ENCODE data around the gene FAM43A.

FAM43A gene

DNA sequence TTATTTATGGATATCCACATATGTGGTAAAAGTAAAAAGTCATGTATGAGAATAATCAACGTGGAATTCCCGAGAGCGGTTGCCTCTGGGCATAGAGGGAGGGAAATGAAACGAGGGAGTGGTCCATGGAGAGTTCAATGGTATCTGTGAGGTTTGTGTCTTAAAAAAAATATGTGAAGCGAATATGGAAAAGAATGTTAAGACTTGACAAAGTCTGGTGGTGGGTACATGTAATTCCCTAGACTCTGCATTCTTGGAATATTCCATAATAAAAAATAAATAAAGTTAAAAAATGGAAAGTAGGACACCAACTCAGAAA, 28.4 kb downstream of the FAM43A start:
- H3K4me1 ChIP-seq (ENCODE audit: insufficient read depth, low read length) = no peaks in the 10 kb centered on the region
- no peaks in the 10 kb centered on the region for H3K9me3 ChIP-seq (ENCODE audit: low read length)
- no peak overlapping the region for H3K9ac ChIP-seq (ENCODE audit: low read length)
- H3K36me3 ChIP-seq (ENCODE audit: insufficient read depth, low read length) = no peaks in the 10 kb centered on the region
- no peaks in the 10 kb centered on the region for H3K27me3 ChIP-seq (ENCODE audit: control insufficient read depth in 1 of 2, insufficient read depth in 2 of 2, low read length in 2 of 2)
- no peak overlapping the region for H3K4me3 ChIP-seq (ENCODE audit: low read depth in 1 of 2, low read length in 2 of 2)
- H3K27ac ChIP-seq (ENCODE audit: low read depth, low read length) = no peak overlapping the region

DNA sequence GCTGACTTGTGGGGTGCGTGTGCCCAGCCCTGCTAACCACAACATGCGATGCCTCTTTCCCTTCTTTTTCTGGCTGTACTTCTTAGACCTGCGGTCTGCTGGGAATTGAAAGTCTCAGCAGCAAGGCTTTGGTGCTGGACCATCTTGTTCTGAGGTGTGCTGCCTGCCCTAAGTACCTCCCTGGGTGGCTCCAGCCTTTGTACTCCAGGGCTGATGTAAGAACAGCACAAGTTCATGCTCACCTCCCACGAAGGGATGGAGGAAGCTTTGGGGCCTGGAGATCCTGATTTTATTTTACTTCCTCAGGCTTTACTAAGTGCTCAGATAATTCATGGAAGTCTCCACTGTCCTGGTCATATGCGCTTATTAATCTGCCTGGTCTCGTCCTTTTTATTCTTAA, 28.9 kb downstream of the FAM43A start:
- no peaks in the 10 kb centered on the region for H3K36me3 ChIP-seq (ENCODE audit: insufficient read depth, low read length)
- H3K27me3 ChIP-seq (ENCODE audit: control insufficient read depth in 1 of 2, insufficient read depth in 2 of 2, low read length in 2 of 2) = no peaks in the 10 kb centered on the region
- no peak overlapping the region for H3K27ac ChIP-seq (ENCODE audit: low read depth, low read length)
- no peak overlapping the region for H3K4me3 ChIP-seq (ENCODE audit: low read depth in 1 of 2, low read length in 2 of 2)
- H3K9ac ChIP-seq (ENCODE audit: low read length) = no peak overlapping the region
- no peaks in the 10 kb centered on the region for H3K4me1 ChIP-seq (ENCODE audit: insufficient read depth, low read length)
- H3K9me3 ChIP-seq (ENCODE audit: low read length) = no peaks in the 10 kb centered on the region

DNA sequence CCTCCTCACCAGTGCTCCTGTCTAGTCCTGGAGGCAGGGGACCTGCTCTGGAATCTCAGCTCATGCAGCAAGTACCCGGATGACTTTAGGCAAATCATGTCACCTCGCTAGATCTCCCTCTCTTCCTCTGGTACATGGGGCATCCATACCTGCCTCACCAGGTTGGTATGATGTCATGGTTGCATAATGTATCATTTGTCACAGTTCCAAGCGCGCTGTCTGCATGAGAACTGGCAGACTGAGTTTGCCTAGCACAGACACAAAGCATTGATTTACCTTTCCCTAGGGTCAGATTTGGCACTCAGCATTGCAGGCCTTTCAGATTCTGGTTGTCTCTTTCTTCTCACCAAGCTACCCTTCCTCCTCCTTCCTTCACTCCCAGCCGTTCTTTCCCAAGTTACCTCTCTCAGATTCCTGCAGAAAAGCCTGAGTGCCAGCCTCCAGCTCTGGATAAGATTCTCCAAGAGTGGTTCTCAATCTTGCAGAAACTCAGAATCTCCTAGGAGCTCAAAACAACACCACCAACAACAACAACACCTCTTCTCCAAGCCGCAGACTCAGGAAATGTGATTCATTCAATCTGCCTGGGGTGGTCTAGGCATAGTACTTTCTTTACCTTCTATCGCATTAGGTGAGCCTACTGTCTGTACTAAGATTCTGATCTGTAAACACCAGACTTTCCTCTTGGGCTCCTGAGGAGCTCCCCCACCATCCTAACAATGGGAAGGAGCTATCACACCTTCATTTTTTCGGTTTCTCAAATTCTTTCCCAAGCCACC, 29.5 kb downstream of the FAM43A start:
- no peaks in the 10 kb centered on the region for H3K9me3 ChIP-seq (ENCODE audit: low read length)
- no peak overlapping the region for H3K9ac ChIP-seq (ENCODE audit: low read length)
- no peaks in the 10 kb centered on the region for H3K27me3 ChIP-seq (ENCODE audit: control insufficient read depth in 1 of 2, insufficient read depth in 2 of 2, low read length in 2 of 2)
- H3K36me3 ChIP-seq (ENCODE audit: insufficient read depth, low read length) = no peaks in the 10 kb centered on the region
- no peak overlapping the region for H3K4me3 ChIP-seq (ENCODE audit: low read depth in 1 of 2, low read length in 2 of 2)
- H3K4me1 ChIP-seq (ENCODE audit: insufficient read depth, low read length) = no peaks in the 10 kb centered on the region
- no peak overlapping the region for H3K27ac ChIP-seq (ENCODE audit: low read depth, low read length)

DNA sequence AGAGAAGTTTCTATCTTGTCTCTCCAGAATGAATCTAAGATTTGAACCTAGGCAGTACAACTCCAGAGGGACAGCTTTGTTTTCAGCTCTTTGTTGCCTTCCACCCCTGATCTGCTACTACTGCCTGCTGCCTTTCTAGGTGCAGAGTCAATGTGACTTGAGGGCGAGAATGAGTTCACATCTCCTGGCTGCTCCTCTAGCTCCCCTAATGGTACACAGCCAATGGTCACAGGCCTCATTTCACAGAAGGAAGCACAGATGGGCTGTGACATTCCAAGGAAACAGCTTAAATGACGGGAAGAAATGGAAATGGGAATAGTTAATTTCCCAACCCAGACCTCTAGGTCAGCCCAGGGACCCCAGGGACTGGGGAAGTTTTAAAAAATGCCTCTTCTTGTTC, 32.4 kb downstream of the FAM43A start:
- Histone ChIP-seq H3K9me3 (ENCODE audit: low read length) (no peaks in the 10 kb centered on the region), H3K27ac (ENCODE audit: low read depth, low read length) (no peak overlapping the region)

DNA sequence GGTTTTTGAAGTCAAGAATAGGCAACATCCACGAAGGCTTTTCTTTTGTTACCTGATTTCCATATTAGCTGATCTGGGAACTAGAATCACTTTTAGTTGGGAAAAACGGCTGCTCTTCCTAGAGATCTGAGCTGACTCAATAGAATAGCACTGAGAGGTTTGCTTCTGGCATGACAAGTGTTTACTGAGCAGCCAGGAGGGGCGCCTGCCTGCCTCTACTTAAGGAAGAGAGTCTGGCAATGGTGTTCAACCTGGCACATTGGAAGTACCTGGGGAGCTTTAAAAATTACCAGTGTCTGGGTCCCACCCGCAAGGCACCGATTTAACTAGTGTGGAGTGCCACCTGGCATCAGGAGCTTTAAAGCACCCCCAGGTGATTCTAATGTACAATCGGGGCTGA, 34.4 kb downstream of the FAM43A start:
- no peaks in the 10 kb centered on the region for H3K9me3 ChIP-seq (ENCODE audit: low read length)
- H3K27ac ChIP-seq (ENCODE audit: low read depth, low read length) = no peak overlapping the region
- H3K27me3 ChIP-seq (ENCODE audit: control insufficient read depth in 1 of 2, insufficient read depth in 2 of 2, low read length in 2 of 2) = no peaks in the 10 kb centered on the region
- H3K9ac ChIP-seq (ENCODE audit: low read length) = no peak overlapping the region
- H3K36me3 ChIP-seq (ENCODE audit: insufficient read depth, low read length) = no peaks in the 10 kb centered on the region
- H3K4me1 ChIP-seq (ENCODE audit: insufficient read depth, low read length) = no peaks in the 10 kb centered on the region
- H3K4me3 ChIP-seq (ENCODE audit: low read depth in 1 of 2, low read length in 2 of 2) = no peak overlapping the region

More for the DNA sequence above, 32.4 kb downstream of the FAM43A start:
- no peaks in the 10 kb centered on the region for H3K36me3 ChIP-seq (ENCODE audit: insufficient read depth, low read length)
- H3K9ac ChIP-seq (ENCODE audit: low read length) = no peak overlapping the region
- no peaks in the 10 kb centered on the region for H3K4me1 ChIP-seq (ENCODE audit: insufficient read depth, low read length)
- no peak overlapping the region for H3K4me3 ChIP-seq (ENCODE audit: low read depth in 1 of 2, low read length in 2 of 2)
- no peaks in the 10 kb centered on the region for H3K27me3 ChIP-seq (ENCODE audit: control insufficient read depth in 1 of 2, insufficient read depth in 2 of 2, low read length in 2 of 2)

DNA sequence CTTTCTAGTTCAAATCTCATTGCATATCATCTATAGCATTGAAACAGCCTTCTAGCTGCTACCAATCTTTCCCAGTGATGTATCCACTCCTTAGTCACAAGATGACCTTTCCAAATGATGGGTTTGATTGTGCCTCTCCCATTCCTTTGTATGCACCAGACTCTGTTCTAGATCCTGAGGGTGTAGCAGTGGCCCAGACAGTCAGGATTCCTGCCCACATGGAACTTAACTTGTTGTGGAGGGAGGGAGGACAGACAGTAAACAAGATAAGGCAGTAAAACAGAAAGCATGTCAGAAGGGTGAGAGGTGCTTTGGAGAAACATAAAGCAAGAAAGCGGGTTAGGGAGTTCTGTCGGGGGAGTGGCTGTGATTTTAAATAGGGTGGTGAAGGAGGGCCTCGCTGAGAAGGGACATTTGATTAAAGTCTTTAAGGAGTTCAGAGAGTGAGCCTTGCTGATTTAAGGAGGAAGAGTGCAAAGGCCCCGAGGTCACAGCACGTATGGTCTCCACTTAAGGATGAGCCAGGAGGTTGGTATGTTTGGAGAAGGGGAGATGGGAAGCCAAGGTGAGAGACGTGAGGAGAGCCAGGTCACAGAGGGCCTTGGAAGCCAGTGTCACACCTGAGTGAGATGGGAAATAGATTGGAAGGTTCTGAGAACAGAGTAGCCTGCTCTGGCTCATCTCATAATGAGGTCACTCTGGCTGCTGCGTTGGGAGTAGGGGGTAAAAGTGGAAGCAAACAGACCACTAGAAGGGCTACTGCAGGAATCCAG, 38.3 kb downstream of the FAM43A start:
- Histone ChIP-seq H3K36me3 (ENCODE audit: insufficient read depth, low read length) (no peaks in the 10 kb centered on the region), H3K27me3 (ENCODE audit: control insufficient read depth in 1 of 2, insufficient read depth in 2 of 2, low read length in 2 of 2) (no peaks in the 10 kb centered on the region), H3K27ac (ENCODE audit: low read depth, low read length) (no peak overlapping the region), H3K9ac (ENCODE audit: low read length) (no peak overlapping the region), H3K9me3 (ENCODE audit: low read length) (no peaks in the 10 kb centered on the region), H3K4me1 (ENCODE audit: insufficient read depth, low read length) (no peaks in the 10 kb centered on the region), H3K4me3 (ENCODE audit: low read depth in 1 of 2, low read length in 2 of 2) (no peak overlapping the region)

DNA sequence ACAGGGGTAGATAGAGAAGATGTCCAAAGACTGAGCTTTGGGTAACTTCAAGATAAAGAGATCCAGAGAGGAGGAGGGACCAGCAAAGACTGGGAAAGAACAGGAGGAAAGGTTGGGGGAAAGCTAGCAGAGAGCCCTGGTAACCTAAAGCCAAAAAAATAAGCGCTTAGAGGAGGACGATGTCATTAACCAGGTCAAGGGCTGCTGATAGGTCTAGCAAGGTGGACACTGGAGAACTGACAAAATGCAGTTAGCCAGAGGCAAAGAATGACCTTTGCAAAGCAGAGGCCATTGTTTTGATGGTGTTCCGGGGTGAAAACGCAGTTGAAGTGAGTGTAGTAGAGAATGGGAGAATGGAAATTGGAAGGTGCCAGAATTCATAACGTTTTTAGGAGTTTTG, 39.7 kb downstream of the FAM43A start:
- Histone ChIP-seq H3K9ac (ENCODE audit: low read length) (no peak overlapping the region), H3K27ac (ENCODE audit: low read depth, low read length) (no peak overlapping the region), H3K4me1 (ENCODE audit: insufficient read depth, low read length) (no peaks in the 10 kb centered on the region), H3K27me3 (ENCODE audit: control insufficient read depth in 1 of 2, insufficient read depth in 2 of 2, low read length in 2 of 2) (no peaks in the 10 kb centered on the region), H3K36me3 (ENCODE audit: insufficient read depth, low read length) (no peaks in the 10 kb centered on the region), H3K4me3 (ENCODE audit: low read depth in 1 of 2, low read length in 2 of 2) (no peak overlapping the region), H3K9me3 (ENCODE audit: low read length) (no peaks in the 10 kb centered on the region)

DNA sequence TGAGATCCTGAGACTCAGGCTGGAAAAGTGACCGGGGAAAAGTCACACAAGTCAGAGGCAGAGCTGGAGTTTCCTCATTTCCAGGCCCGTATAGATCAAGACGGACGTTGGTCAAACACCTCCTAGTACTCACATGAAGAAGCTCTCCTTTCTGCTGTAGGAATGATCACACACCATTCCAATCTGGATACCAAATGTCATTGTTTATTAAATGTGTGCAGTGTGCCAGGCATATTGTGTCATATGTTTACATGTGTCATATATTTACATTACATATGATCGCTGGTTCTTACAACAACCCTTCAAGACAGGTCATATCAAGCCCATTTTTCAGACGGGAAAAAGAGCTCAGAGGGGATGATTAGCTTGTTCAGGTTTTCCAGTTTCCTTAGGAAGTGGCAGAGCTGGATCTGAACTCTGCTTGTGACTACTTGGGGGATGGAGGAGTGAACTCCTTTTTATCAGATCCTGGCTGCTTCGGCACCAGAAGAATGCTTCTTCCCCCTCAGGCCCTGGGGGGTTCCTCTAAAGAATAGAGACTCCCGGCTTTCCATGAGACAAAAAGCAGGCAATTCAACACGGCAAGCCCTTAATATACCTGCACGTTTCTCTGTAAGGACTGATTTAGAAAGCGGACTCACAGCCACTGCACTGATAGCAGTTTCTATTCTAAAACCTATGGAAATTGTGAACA, 41.9 kb downstream of the FAM43A start:
- Histone ChIP-seq H3K4me3 (ENCODE audit: low read depth in 1 of 2, low read length in 2 of 2) (no peak overlapping the region), H3K27ac (ENCODE audit: low read depth, low read length) (no peak overlapping the region), H3K9me3 (ENCODE audit: low read length) (no peaks in the 10 kb centered on the region), H3K4me1 (ENCODE audit: insufficient read depth, low read length) (no peaks in the 10 kb centered on the region), H3K9ac (ENCODE audit: low read length) (no peak overlapping the region), H3K27me3 (ENCODE audit: control insufficient read depth in 1 of 2, insufficient read depth in 2 of 2, low read length in 2 of 2) (no peaks in the 10 kb centered on the region), H3K36me3 (ENCODE audit: insufficient read depth, low read length) (no peaks in the 10 kb centered on the region)

DNA sequence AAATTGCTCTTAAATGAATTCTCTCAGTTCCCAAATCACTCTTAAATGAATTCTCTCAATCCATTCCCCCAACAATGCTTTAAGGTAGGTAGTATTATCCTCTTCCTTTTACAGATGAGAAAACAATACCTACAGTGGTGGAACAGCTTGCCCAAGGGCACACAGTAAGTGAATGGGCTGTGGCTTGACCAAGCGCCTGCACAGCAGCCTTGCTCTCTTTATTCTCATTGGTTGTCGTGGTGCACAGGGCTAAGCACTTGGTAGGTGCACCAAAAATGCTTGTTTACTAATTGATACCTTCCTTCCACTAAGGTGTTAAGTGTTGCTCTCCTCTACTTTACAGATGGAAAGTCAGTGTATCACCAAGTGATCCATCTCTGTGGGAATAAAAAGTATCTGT, 43.3 kb downstream of the FAM43A start:
- Histone ChIP-seq H3K4me1 (ENCODE audit: insufficient read depth, low read length) (no peaks in the 10 kb centered on the region), H3K36me3 (ENCODE audit: insufficient read depth, low read length) (no peaks in the 10 kb centered on the region), H3K9me3 (ENCODE audit: low read length) (no peaks in the 10 kb centered on the region), H3K27me3 (ENCODE audit: control insufficient read depth in 1 of 2, insufficient read depth in 2 of 2, low read length in 2 of 2) (no peaks in the 10 kb centered on the region), H3K4me3 (ENCODE audit: low read depth in 1 of 2, low read length in 2 of 2) (no peak overlapping the region), H3K27ac (ENCODE audit: low read depth, low read length) (no peak overlapping the region), H3K9ac (ENCODE audit: low read length) (no peak overlapping the region)

DNA sequence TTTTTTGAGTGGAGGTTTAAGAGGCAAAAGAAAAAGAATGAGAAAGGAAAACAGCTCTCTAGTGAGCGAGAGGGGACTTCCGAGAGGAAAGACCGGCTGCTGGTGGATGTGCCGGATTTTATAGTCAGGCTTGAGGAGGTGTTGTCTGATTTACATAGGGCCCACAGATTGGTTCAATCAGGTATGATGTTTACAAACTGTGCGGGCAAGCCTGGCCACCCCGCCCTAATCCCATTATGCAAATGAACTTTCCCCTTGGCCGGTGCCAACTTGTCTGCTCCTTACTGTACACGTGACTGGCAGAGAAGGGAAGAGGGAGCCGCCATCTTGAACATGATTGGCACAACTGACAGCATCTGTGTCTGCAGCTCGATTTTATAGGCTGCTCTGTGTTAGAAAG, 44.7 kb downstream of the FAM43A start:
- no peaks in the 10 kb centered on the region for H3K27me3 ChIP-seq (ENCODE audit: control insufficient read depth in 1 of 2, insufficient read depth in 2 of 2, low read length in 2 of 2)
- no peaks in the 10 kb centered on the region for H3K9me3 ChIP-seq (ENCODE audit: low read length)
- no peak overlapping the region for H3K27ac ChIP-seq (ENCODE audit: low read depth, low read length)
- no peaks in the 10 kb centered on the region for H3K36me3 ChIP-seq (ENCODE audit: insufficient read depth, low read length)
- no peak overlapping the region for H3K9ac ChIP-seq (ENCODE audit: low read length)
- H3K4me3 ChIP-seq (ENCODE audit: low read depth in 1 of 2, low read length in 2 of 2) = no peak overlapping the region
- no peaks in the 10 kb centered on the region for H3K4me1 ChIP-seq (ENCODE audit: insufficient read depth, low read length)

DNA sequence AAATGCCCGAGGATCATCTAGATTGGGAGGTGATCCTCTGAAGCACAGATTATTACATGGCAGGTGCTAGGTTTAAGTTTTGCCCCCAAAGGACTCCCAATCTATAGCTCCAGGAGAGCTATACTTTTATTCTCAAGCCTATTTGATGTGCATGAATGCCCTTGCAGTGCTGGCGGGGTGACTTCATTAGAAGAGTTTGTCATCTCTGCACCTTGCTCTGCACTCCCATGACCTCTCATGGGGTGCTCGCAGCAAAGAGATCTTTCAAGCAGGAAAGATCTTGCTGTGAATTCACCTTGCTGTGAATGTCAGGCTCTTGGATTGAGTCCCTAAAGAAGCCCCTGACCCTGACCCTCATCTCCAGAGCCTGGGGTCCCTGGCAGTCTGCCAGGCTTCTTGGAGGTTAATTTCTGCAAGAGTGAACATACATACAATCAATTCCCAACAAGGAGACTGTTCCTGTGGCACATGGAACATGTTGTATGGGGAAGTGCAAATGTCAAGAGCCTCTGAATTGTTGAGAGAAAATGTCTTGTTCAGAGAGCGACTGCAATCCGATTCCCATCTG, 45.9 kb downstream of the FAM43A start:
- no peaks in the 10 kb centered on the region for H3K27me3 ChIP-seq (ENCODE audit: control insufficient read depth in 1 of 2, insufficient read depth in 2 of 2, low read length in 2 of 2)
- H3K27ac ChIP-seq (ENCODE audit: low read depth, low read length) = no peak overlapping the region
- H3K36me3 ChIP-seq (ENCODE audit: insufficient read depth, low read length) = no peaks in the 10 kb centered on the region
- no peaks in the 10 kb centered on the region for H3K4me1 ChIP-seq (ENCODE audit: insufficient read depth, low read length)
- no peak overlapping the region for H3K9ac ChIP-seq (ENCODE audit: low read length)
- no peak overlapping the region for H3K4me3 ChIP-seq (ENCODE audit: low read depth in 1 of 2, low read length in 2 of 2)
- H3K9me3 ChIP-seq (ENCODE audit: low read length) = no peaks in the 10 kb centered on the region
